ENCODE measurements around the gene TECPR2.
A peak's percentile ranks its signal among the peaks of the same experiment; 100 is the strongest.

TECPR2 gene

DNA sequence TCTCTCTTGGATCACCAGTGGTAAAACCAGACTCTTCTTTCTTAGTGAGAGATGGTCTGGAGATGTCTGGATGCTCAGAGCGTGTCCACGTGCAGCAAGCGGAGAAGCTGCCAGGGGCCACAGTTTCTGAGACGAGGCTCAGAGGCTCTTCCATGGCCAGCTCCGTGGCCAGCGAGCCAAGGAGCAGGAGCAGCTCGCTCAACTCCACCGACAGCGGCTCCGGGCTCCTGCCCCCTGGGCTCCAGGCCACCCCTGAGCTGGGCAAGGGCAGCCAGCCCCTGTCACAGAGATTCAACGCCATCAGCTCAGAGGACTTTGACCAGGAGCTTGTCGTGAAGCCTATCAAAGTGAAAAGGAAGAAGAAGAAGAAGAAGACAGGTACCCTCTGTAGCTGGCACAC lies 69.0 kb downstream of the TECPR2 start:
- no peak for TF ChIP-seq TAF1 (IDR thresholded peaks at IDR 0.05; ENCODE audit: borderline replicate concordance, insufficient read depth, low read length)
- TF ChIP-seq, protein P1, sequence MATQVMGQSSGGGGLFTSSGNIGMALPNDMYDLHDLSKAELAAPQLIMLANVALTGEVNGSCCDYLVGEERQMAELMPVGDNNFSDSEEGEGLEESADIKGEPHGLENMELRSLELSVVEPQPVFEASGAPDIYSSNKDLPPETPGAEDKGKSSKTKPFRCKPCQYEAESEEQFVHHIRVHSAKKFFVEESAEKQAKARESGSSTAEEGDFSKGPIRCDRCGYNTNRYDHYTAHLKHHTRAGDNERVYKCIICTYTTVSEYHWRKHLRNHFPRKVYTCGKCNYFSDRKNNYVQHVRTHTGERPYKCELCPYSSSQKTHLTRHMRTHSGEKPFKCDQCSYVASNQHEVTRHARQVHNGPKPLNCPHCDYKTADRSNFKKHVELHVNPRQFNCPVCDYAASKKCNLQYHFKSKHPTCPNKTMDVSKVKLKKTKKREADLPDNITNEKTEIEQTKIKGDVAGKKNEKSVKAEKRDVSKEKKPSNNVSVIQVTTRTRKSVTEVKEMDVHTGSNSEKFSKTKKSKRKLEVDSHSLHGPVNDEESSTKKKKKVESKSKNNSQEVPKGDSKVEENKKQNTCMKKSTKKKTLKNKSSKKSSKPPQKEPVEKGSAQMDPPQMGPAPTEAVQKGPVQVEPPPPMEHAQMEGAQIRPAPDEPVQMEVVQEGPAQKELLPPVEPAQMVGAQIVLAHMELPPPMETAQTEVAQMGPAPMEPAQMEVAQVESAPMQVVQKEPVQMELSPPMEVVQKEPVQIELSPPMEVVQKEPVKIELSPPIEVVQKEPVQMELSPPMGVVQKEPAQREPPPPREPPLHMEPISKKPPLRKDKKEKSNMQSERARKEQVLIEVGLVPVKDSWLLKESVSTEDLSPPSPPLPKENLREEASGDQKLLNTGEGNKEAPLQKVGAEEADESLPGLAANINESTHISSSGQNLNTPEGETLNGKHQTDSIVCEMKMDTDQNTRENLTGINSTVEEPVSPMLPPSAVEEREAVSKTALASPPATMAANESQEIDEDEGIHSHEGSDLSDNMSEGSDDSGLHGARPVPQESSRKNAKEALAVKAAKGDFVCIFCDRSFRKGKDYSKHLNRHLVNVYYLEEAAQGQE (IDR thresholded peaks at IDR 0.05; ENCODE audit: insufficient read depth in 1 of 2, low read depth in 2 of 2, low read length in 2 of 2): no peak
- no peak for TF ChIP-seq POLR2AphosphoS5 (IDR thresholded peaks at IDR 0.05; ENCODE audit: low read depth, low read length)
- no peak for TF ChIP-seq FOXP2 (optimal IDR thresholded peaks at IDR 0.05; ENCODE audit: borderline replicate concordance, extremely low read depth, extremely low read length, insufficient read depth)

DNA sequence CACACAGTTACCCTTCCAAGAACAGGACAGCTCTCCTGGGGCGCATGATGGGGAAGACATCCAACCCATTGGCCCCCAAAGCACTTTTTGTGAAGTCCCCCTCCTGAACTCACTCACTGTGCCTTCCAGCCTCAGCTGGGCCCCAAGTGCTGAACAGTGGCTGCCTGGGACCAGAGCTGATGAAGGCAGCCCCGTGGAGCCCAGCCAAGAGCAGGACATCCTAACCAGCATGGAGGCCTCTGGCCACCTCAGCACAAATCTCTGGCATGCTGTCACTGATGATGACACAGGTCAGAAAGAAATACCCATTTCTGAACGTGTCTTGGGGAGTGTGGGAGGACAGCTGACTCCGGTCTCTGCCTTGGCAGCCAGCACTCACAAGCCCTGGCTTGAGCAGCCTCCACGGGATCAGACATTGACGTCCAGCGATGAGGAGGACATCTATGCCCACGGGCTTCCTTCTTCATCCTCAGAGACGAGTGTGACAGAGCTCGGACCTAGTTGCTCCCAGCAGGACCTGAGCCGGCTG lies 72.0 kb downstream of the TECPR2 start:
- TF ChIP-seq TAF1 (IDR thresholded peaks at IDR 0.05; ENCODE audit: borderline replicate concordance, insufficient read depth, low read length) (no peak), POLR2AphosphoS5 (IDR thresholded peaks at IDR 0.05; ENCODE audit: low read depth, low read length) (no peak), SIN3A (IDR thresholded peaks at IDR 0.05; ENCODE audit: borderline replicate concordance, insufficient read depth, low read length) (no peak), FOXP2 (optimal IDR thresholded peaks at IDR 0.05; ENCODE audit: borderline replicate concordance, extremely low read depth, extremely low read length, insufficient read depth) (no peak)
- TF ChIP-seq, protein P1 (IDR thresholded peaks at IDR 0.05; ENCODE audit: insufficient read depth in 1 of 2, low read depth in 2 of 2, low read length in 2 of 2): no peak

DNA sequence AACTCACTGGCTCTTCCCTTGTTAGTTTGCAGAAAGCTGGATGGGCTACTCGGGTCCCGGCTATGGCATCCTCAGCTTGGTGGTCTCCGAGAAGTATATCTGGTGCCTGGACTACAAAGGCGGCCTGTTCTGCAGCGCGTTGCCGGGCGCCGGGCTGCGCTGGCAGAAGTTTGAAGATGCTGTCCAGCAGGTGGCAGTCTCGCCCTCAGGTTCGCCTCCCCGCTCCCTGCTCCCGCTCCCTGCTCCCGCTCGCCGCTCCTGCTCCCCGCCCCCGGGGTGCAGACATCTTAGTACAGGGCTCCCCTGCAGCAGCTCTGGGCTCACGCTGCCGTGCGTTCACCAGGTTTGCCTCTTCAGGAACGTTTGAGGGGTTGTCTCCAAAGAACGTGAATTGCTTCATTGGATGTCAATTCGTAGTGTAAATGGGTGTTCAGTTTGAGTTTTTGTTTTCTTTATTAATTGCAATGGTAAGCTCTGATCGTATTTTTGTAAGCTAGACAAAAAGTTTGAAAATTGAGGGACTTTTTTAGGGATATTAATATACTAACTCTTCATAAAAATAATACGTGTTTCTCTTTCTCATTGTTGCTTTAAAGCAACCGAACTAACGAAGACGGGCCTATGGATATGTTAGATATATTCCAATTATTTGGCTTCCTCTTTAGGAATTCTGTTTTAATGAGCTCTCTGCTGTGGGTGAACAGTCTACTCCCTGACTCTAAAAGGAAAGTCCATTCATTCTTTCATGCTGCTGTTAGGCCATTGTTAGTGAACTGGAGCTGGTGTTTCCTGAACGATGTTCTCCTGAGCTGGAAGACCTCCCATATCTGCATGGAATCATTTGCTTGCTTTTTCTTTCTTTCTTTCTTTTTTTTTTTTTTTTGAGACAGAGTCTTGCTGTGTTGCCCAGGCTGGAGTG lies 75.5 kb downstream of the TECPR2 start:
- peak; percentile 63 for TF ChIP-seq FOXP2 (optimal IDR thresholded peaks at IDR 0.05; ENCODE audit: borderline replicate concordance, extremely low read depth, extremely low read length, insufficient read depth)
- TF ChIP-seq TAF1 (IDR thresholded peaks at IDR 0.05; ENCODE audit: borderline replicate concordance, insufficient read depth, low read length): no peak

DNA sequence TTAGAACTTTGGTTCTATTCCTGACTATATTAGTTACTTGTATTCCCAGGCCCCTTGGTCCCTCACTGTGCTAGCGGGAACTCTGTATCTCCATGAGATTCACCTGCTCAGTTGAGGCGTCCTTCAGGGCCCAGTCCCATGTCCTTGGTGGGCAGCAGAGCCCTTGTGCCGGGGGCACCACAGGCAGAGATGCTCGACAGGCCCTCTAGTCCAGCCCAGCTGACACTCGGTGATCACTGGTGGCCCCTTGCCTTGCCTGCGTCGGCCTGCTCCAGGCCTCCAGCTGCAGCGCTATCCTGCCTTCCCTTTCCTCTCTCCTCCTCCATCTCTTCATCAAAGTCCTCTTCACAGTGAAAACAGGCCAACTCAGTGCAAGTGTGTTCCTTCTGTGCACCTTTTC lies 76.8 kb downstream of the TECPR2 start:
- TF ChIP-seq FOXP2 (optimal IDR thresholded peaks at IDR 0.05; ENCODE audit: borderline replicate concordance, extremely low read depth, extremely low read length, insufficient read depth) (no peak), POLR2AphosphoS5 (IDR thresholded peaks at IDR 0.05; ENCODE audit: low read depth, low read length) (no peak), SIN3A (IDR thresholded peaks at IDR 0.05; ENCODE audit: borderline replicate concordance, insufficient read depth, low read length) (no peak)

DNA sequence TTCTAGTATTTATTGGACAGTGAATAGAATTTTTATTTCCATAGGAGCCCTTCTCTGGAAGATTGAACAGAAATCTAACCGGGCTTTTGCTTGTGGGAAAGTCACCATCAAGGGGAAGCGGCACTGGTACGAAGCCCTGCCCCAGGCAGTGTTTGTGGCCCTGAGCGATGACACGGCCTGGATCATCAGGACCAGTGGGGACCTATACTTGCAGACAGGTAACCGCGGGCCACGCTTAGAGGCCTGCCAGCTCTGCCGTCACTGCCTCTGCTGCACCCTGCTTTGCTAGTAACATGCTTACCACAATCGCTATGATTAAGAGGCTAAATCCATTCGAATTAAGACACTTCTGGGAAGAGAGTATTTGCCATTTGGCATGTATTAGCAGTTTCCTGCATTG lies 77.7 kb downstream of the TECPR2 start:
- TF ChIP-seq POLR2AphosphoS5 (IDR thresholded peaks at IDR 0.05; ENCODE audit: low read depth, low read length) (no peak), SIN3A (IDR thresholded peaks at IDR 0.05; ENCODE audit: borderline replicate concordance, insufficient read depth, low read length) (no peak), TAF1 (IDR thresholded peaks at IDR 0.05; ENCODE audit: borderline replicate concordance, insufficient read depth, low read length) (no peak), FOXP2 (optimal IDR thresholded peaks at IDR 0.05; ENCODE audit: borderline replicate concordance, extremely low read depth, extremely low read length, insufficient read depth) (no peak)
- TF ChIP-seq, protein P1 (IDR thresholded peaks at IDR 0.05; ENCODE audit: insufficient read depth in 1 of 2, low read depth in 2 of 2, low read length in 2 of 2): no peak
